ENCODE data around the gene CAP1. TPM values are rescaled to one million over a fixed set of nuclear protein-coding genes. Genes with fewer than 3 reads are reported as not detected.

The CAP1 gene
- total and polyA plus RNA-seq, 7 donors = 33.7 to 116 (median 61.4) TPM

DNA sequence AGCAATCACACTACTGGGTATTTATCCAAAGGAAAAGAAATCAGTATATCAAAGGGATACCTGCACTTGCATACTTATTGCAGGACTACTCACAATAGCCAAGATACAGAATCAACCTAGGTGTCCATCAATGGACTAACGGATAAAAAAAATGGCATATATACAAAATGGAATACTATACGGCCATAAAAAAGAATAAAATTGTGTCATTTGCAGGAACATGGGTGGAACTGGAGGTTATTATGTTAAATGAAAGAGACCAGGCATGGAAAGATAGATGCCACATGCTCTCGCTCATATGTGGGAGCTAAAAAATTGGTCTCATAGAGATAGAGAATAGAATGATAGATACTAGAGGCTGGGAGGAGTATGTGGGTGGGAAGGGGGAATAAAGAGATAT is 29.3 kb upstream of the CAP1 start:
- ATAC-seq = no peak
- no peak overlapping the region for H3K4me3 ChIP-seq
- intact Hi-C loops (cut with DNase I) = no loop called here
- WGBS, 3 donors = 94 to 97% (median 96%) methylated on average over 3 of the region's 3 CpGs
- TF ChIP-seq, protein P1, sequence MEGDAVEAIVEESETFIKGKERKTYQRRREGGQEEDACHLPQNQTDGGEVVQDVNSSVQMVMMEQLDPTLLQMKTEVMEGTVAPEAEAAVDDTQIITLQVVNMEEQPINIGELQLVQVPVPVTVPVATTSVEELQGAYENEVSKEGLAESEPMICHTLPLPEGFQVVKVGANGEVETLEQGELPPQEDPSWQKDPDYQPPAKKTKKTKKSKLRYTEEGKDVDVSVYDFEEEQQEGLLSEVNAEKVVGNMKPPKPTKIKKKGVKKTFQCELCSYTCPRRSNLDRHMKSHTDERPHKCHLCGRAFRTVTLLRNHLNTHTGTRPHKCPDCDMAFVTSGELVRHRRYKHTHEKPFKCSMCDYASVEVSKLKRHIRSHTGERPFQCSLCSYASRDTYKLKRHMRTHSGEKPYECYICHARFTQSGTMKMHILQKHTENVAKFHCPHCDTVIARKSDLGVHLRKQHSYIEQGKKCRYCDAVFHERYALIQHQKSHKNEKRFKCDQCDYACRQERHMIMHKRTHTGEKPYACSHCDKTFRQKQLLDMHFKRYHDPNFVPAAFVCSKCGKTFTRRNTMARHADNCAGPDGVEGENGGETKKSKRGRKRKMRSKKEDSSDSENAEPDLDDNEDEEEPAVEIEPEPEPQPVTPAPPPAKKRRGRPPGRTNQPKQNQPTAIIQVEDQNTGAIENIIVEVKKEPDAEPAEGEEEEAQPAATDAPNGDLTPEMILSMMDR (IDR thresholded peaks at IDR 0.05) = no peak
- no peaks in the 10 kb centered on the region for H3K4me1 ChIP-seq
- peaks cover 2% of the 10 kb centered on the region for H3K9me3 ChIP-seq
- H3K36me3 ChIP-seq (ENCODE audit: insufficient read depth in 1 of 2, low read depth in 1 of 2) = no peaks in the 10 kb centered on the region
- no peaks in the 10 kb centered on the region for H3K27me3 ChIP-seq (ENCODE audit: insufficient read depth in 3 of 3, low read length in 2 of 3)
- H3K27ac ChIP-seq = no peak overlapping the region
- no peak for DNase-seq

DNA sequence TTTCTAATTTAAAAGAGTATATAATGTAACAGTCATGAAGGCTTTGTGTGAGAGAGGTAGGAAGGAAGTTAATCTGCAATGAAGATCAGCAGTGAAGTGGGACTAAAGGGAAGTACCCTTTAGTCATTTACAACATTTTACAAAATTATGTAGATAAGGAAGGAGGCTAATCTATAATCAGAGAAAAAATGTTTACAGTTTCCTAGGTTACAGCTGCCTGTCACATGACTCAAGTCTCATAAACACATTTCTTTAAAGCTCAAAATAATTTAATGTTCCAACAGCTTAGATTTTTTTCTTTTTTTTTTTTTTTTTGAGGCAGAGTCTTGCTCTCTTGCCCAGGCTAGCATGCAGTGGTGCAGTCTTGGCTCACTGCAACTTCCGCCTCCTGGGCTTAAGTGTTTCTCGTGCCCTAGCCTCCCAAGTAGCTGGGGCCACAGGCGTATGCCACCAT is 26.2 kb upstream of the CAP1 start:
- no peaks in the 10 kb centered on the region for H3K9me3 ChIP-seq
- ATAC-seq (no peak), DNase-seq (no peak)
- intact Hi-C loops (cut with DNase I) = no loop called here
- no peaks in the 10 kb centered on the region for H3K4me1 ChIP-seq
- no peaks in the 10 kb centered on the region for H3K36me3 ChIP-seq (ENCODE audit: insufficient read depth in 1 of 2, low read depth in 1 of 2)
- no peak overlapping the region for H3K4me3 ChIP-seq
- TF ChIP-seq, protein P1 (IDR thresholded peaks at IDR 0.05) = no peak
- H3K27ac ChIP-seq = no peak overlapping the region
- no peaks in the 10 kb centered on the region for H3K27me3 ChIP-seq (ENCODE audit: insufficient read depth in 3 of 3, low read length in 2 of 3)
- 73 to 81% (median 74%) methylated on average over 3 of the region's 3 CpGs for WGBS, 3 donors

DNA sequence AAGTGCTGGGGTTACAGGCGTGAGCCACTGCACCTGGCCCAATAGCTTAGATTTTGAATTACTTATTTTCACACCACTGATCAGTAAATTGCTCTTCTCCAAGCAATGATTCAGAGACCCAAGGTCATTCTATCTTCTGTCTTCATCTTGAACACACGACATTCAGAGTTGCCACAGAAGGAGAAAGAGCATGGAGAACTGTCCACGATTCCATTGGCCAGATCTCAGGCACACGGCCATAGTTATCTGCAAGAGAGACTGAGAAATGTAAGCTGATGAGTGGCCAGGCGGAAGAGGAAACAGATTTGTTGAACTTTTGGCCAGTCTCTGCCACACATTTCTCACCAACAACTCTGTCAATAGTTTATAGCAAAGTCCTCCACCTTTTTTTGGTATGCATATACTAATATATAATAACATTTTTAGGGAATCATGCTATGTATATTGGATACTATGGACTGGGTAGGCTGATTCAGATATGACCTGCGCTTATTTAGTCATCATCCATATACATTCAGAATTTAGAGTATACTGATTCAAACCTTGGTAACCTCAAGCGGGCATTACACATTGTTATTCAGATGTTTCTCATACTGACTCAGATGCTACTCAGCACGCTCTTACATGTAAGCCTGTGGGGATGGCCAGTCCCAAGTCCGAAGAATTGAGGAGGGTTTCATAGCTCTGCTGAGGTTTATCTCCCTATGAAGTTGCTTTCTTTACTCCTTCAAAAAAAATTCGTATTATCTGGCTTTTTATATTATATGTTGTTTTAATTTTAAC is 25.5 kb upstream of the CAP1 start:
- TF ChIP-seq, protein P1 (IDR thresholded peaks at IDR 0.05) = no peak
- H3K4me3 ChIP-seq = no peak overlapping the region
- no peak for ATAC-seq
- no peaks in the 10 kb centered on the region for H3K4me1 ChIP-seq
- no peak for DNase-seq
- intact Hi-C loops (cut with DNase I) = no loop called here
- no peaks in the 10 kb centered on the region for H3K36me3 ChIP-seq (ENCODE audit: insufficient read depth in 1 of 2, low read depth in 1 of 2)
- WGBS, 3 donors = 57 to 72% (median 67%) methylated on average over 10 of the region's 10 CpGs
- H3K27me3 ChIP-seq (ENCODE audit: insufficient read depth in 3 of 3, low read length in 2 of 3) = no peaks in the 10 kb centered on the region
- H3K27ac ChIP-seq = no peak overlapping the region
- no peaks in the 10 kb centered on the region for H3K9me3 ChIP-seq

DNA sequence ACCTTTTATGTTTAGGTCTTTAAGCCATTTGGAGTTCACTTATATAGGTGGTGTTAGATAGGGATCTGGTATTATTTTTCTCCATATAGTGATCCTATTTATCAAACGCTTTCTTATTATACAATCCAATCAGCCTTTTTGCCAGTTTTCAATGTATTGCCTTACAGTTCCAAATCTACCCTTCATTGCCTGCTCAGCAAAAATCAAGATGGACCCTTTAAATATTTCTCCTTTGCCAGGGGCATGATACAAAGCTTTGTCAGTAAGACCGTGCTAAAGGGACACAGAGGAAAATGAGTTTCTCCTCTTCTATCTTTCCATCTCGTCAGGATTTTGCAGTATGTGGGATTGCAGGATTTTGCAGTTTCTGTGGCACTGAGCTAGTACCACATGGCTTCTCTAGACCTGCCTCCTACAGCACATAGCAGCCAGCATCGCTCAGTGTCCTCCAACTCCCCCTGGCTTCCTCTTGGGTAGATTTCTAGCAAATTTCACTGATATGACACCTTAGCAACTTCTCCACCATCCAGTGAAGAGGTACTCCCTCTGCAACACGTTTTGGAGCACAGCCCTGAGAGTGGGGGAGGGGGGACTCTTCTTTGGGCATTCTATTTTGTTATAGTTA is 22.5 kb upstream of the CAP1 start:
- H3K36me3 ChIP-seq (ENCODE audit: insufficient read depth in 1 of 2, low read depth in 1 of 2) = no peaks in the 10 kb centered on the region
- ATAC-seq (no peak), DNase-seq (no peak)
- TF ChIP-seq, protein P1 (IDR thresholded peaks at IDR 0.05) = no peak
- WGBS, 3 donors = 61 to 77% (median 77%) methylated on average over 5 of the region's 5 CpGs
- intact Hi-C loops (cut with DNase I) = no loop called here
- no peaks in the 10 kb centered on the region for H3K4me1 ChIP-seq
- H3K27ac ChIP-seq = no peak overlapping the region
- H3K4me3 ChIP-seq = no peak overlapping the region
- no peaks in the 10 kb centered on the region for H3K27me3 ChIP-seq (ENCODE audit: insufficient read depth in 3 of 3, low read length in 2 of 3)
- no peaks in the 10 kb centered on the region for H3K9me3 ChIP-seq

All from psoas muscle (tissue), 8 donors.